HEK293T (cell line): ENCODE measurements around the gene IGSF3.
"Not testable (repeated sequence)": the region's sequence is repeated elsewhere in the genome, so short reads cannot be mapped to it uniquely, and the experiment has no call there.

ENCODE experiments used
- FOXK2 ChIP-seq: fragments of 450-650 bp; IDR thresholded peaks from 2 replicates; pipeline ENCODE4 v1.6.1; 2016; ENCODE audit warnings: mild to moderate bottlenecking
- HDGF ChIP-seq: fragments of 450-650 bp; IDR thresholded peaks from 2 replicates; pipeline ENCODE4 v1.6.1; 2017; ENCODE audit warnings: antibody characterized with exemption, borderline replicate concordance
- SUZ12 ChIP-seq: fragments of 450-650 bp; IDR thresholded peaks from 2 replicates; pipeline ENCODE4 v1.6.1; 2016; ENCODE audit warnings: mild to moderate bottlenecking
- ZNF384 ChIP-seq: fragments of 450-650 bp; IDR thresholded peaks from 2 replicates; pipeline ENCODE4 v1.6.1; 2016

DNA sequence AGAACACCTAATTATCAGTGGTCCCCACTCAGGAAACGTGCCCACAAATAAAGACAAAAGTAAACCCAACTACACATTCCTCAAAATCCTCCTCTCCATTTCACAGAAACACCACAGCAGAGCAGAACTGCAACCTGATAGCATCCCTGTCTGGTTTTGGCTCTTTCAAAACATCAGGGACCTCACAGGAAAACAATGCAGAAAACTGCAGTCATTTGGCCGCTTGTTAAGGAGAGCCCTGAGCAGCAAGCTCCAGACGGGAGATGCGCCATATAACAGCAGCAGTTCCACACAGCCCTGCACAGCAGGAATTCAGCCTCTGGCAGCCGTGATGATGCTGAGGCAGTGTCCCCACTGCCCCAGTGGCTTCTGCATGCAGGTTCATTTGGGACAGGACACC lies 23.4 kb downstream of the IGSF3 start:
- TF ChIP-seq HDGF, SUZ12, FOXK2, ZNF384: not testable (repeated sequence)
